Stimulated activated CD4-positive, alpha-beta T cell treated with anti-CD3 and anti-CD28 coated beads, Interleukin-15, amount 100 ng/mL, for 24 hours (primary cell): Measurements from ENCODE around the gene EFNA3.

ENCODE experiments used
- DNase-seq: peaks from one replicate; pipeline ENCODE4 v3.0.0-alpha.2; 2020

Gene EFNA3

GRCh38 chr1:155133799-155134281, 55.2 kb downstream of the EFNA3 start:
- DNase-seq = no peak

- DNase-seq = no peak
These were observed 55.7 kb downstream of the EFNA3 start for GRCh38 chr1:155134322-155134721.

GRCh38 chr1:155134880-155135414, 56.3 kb downstream of the EFNA3 start:
- DNase-seq = peak; percentile 92

GRCh38 chr1:155135415-155136028, 56.9 kb downstream of the EFNA3 start, which contains the start of gene SLC50A1:
TSS of gene SLC50A1 (plus strand) at chr1:155135852. CDS start at chr1:155135912, 60 bp downstream.
- peak; percentile 97 for DNase-seq

- DNase-seq = no peak
These were observed 58.1 kb downstream of the EFNA3 start for GRCh38 chr1:155136748-155137147.
